UCSD-AML1 (cell line): ENCODE data around the gene TNFRSF21.

ENCODE experiments used
- DNase-seq: peaks from one replicate; lab custom pipeline; 2025; ENCODE audit not compliant: unreplicated experiment; lab: John Stamatoyannopoulos, UW

The TNFRSF21 gene

DNA sequence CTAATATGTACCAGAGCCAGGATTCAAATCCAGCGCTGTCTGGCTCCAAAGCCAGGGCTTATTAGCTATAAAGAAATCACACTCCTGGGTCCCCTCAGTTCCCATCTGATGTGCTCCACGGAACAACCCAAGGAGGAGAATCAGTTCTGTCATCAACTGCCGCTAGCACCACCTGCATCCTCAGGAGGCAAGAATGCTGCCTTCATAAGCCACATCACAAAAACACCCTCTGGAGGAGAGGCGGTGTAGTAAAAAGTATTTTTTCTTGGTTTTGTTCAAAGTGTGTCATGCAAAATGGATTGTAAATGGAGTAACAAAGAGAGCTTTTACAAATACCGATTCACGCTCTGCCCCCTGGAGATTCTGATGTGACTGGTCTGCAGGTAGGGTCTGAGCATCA is 57.1 kb downstream of the TNFRSF21 start:
- DNase-seq = no peak

GRCh38 chr6:47251396-47251795 is 58.3 kb downstream of the TNFRSF21 start:
- no peak for DNase-seq

DNA sequence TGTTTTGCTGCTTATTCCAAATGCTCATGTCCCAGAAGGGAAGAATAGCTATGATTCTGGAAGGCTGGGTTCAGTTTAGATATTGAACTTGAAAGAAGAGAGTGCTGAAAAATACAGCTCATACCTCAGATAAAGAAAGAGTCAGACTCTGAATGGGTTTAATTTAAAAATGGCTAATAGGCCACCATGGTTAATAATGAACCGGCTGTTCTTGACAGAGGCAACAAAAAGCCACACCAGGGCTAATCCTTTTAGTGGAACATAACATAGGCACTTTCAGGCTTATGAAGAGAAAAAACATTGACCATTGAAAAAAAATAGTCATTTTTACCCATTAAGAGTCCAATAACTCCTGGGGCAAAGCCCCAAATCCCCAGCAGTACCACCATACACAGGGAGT is 59.4 kb downstream of the TNFRSF21 start:
- no peak for DNase-seq

DNA sequence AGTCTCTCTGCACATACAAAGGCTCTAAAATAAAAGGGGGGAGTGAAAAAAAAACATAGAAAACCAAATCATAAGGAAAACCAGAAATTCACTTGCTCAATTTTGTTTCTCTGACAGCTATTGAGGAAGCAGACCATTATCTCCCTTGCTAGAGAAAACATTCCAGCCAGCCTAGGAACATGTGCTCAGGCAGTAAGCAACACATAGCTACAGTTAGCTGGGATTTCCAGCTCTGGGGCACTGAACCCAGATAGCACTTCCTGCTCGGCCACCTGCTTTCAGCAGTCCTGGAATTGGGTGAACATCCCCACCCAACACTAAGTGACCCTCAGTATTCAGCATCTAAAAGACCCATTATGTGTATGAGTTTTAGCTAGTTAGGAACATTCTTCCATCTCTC is 61.3 kb downstream of the TNFRSF21 start:
- DNase-seq = no peak

DNA sequence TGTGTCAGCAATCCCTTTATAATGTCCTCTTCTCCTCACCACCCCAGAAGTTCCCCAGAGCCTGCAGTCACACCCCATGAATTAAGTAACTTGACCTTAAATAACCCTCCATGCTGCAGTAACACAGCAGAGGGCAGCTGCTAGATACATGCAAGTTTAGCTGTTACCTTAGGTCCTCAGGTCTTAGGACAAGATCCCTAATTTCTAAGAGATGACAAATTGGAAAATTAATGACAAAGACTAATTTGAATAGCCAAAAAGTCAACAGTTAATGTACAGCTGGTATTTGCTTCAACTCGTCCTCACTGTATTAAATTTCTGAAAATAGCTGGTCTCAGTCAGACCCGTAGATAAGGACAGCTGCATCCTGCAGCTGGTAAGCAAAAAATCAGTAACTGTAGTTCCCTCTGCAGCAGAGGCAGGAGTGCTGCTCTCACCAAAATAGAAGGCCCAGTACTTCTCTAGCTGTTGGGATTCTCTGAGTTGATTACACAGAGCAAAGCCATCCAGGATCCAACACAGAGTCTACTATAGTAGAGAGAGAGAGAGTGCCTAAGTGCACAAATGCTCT is 62.4 kb downstream of the TNFRSF21 start:
- DNase-seq = no peak

- DNase-seq = no peak
Observed at GRCh38 chr6:47246551-47246950, 63.2 kb downstream of the TNFRSF21 start.

DNA sequence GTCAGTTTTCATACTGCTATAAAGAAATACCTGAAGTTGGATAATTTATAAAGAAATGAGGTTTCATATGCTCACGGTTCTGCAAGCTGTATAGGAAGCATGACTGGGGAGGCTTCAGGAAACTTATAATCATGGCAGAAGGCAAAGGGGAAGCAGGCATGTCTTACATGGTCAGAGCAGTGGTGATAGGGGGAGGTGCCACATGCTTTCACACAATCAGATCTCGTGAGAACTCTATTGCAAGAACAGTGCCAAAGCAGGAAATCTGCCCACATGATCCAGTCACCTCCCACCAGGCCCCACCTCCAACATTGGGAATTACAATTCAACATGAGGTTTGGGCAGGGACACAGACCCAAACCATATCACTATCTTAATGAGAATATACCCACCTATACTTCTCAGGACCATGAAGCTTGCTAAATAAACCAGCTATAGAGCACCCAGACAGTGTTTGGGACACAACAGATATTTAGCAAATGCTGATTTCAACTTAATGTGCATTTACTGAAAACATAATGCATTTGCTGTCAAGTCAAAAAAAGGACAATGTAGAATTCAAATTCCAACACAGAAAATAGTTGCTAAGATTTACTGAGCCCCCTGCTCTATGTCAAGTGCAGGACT is 63.8 kb downstream of the TNFRSF21 start:
- DNase-seq = peak; percentile 20

DNA sequence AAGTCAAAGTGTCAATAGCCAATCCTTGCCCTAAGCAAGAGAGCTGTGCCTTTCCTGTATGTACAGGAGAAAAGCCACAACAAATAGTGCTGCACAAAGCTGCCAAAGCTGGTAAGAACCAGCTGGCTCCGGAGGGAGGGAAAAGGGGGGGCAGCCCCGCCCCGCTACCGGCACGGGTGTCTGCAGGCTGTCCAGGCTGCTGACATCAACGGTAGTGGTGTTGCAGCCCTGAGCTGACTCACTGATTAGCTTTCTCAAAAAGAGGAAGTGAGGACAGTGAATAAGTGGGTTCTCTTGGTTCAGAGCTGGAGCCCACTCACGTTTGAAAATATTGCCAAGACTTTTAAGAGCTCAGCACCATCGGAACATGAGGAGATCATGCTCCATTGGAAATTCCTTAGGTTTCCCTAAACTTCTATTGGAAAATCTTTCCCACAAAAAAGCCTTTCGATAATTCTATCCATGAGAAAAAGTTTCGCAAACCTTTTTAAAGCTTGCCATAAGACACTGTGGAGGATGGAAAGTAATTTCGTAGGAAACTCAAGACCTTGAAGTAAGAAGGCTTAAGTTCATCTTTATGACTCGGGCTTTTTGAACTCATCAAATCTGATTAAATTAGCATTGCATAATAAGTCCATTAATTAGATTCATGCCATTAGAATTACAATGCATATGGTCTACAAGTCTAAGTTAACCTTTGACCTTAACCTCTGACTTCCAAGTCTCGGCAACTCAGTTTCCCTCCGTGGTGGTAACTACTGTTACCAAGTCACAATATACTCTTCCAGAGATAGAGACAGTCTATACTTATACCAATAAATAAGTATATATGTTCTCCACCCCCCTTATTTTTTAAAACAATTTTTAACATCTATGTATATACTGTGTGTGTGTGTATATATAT is 67.0 kb downstream of the TNFRSF21 start:
- peak; percentile 92 for DNase-seq

- no peak for DNase-seq
Observed at GRCh38 chr6:47241742-47242482, 67.8 kb downstream of the TNFRSF21 start.

GRCh38 chr6:47240277-47240890 is 69.3 kb downstream of the TNFRSF21 start:
- DNase-seq = no peak

DNA sequence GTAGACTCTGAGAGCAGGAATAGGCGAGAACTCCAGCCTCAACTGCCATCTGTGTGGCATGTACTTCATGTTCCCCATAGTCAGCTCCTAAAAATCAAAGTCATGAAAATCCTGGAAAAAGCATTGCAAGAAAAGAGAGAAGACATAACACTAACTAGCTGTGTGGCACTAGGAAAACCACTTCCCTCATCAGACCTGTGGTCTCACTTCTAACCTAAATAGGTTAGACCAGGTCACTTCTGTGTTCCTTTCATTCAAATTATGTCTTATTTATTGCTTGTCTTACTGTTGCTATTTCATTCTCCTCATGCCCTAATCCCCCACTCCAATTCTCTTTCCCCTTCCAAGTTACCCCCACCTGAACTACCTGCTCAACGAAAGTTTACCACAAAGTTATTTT is 70.2 kb downstream of the TNFRSF21 start:
- no peak for DNase-seq

GRCh38 chr6:47238456-47238995 is 71.2 kb downstream of the TNFRSF21 start:
- DNase-seq = no peak

DNA sequence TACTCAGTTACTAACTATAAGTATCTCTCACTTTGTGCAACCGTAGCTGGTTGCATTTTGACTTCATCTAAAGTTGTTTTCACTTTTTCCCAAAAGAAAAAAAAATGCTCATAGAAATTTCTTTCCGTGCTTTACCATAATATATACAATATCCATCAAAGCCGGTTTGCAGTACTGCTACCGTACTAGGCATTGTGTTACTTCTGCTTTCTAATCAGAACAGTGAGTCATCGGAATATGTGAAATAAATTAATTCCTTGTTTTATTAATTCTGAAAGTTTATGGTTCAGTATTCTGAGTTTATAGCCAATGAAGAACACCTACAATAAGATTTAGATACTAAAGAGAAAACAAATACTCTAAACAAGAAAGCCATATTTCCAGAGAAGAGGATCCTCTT is 72.5 kb downstream of the TNFRSF21 start:
- DNase-seq = no peak

DNA sequence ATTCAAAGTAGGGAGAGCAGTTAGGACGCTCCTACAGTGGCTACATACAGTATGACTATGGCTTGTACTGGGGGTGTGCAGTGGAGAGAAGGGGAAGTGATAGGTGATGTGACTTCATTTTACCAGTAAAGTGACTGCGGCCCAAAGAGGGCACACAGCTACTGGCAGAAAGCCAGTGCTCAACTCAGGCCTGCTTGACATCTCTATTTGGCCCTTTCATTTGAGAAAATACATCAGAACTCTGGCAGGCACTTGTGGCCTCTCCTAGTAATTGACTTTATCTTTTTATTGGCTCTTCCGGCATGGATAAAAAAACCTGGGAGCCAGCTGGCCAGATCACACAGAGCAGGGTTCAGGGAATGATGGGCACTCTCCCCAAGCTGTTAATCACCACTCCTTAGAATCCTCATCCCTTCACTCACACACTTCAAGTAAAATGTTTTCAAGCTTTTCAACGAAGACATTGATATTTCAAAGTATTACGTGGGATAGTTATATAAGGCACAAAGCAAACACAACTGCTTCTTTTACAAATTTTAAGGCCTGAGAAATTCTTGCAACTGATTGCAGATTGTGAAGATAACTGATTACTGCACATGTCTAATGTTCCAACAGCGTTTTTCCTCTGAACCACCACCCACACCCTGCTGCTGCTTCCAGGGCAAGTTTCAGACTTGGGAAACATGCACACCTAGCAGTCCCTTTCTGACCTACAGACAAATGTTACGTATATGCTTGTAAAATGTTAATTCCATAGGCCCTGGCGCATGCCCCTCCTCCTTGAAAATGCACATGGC is 73.5 kb downstream of the TNFRSF21 start:
- DNase-seq = peak; percentile 11

DNA sequence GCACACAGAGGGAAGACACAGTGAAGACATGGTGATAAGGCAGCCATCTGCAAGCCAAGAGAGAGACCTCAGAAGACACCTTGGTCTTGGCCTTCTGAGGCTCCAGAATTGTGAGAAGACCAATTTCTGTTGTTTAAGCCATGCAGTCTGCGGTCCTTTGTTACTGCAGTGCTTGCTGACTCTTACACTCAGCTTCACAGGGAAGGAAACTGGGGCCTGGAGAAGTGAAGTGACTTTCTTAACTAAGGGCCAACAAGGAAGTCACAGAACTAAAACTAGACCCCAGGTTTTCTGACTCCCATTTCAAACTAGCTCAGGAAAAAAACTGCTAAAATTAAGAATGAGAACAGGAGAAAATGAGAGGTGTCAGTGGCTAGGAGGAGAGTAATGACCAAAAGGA is 74.3 kb downstream of the TNFRSF21 start:
- DNase-seq = no peak

DNA sequence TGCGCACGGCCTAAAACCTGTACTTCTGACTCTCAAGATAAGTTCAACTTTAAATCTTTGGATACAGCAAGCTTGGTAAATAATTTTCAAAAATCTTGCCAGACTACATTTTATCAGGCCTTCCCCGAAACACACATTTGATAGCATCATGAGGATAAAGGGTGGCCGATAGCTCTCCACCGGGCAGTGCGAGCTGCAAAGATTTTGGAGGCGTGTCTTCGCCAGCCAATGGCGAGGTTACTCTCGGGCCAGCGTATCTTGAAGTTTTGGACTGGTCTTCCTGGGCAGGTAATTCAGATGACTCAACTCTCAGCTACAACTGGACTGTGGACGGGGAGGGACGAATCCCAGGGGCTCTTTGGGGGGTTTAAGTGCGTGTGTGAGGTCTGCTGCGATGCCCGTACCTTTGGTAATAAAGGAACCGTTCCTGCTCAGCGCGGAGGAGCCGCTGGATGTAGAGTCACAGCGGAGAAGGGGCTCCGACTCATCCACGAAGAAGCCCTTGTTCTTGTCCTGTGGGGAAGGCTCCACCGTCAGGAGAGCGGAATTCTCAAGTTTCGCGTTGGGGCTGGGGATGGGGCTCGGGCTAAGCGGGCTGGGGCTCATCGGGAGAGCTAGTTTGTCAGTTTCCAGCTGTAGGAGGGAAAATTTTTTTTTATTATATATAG is 75.3 kb downstream of the TNFRSF21 start:
- DNase-seq = no peak

DNA sequence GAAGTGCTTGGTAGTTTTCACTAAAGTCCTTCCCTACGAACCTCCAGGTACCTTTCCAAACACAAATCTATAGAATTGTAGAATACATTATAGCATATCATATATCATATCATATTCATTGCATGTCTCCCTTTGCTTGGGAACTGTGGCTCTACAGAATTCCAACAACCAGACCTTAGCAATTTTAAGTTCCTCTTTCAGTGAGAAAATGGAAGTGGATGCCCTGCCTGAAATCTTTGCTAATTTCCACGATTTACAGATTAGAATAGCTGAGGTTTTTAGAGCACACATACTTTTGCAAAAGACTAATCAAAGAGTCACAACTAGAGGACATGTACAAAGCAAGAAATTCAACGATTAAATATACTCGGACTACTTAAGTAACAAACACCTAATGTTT is 78.6 kb downstream of the TNFRSF21 start:
- no peak for DNase-seq

- no peak for DNase-seq
Observed at GRCh38 chr6:47230579-47230978, 79.1 kb downstream of the TNFRSF21 start.

DNA sequence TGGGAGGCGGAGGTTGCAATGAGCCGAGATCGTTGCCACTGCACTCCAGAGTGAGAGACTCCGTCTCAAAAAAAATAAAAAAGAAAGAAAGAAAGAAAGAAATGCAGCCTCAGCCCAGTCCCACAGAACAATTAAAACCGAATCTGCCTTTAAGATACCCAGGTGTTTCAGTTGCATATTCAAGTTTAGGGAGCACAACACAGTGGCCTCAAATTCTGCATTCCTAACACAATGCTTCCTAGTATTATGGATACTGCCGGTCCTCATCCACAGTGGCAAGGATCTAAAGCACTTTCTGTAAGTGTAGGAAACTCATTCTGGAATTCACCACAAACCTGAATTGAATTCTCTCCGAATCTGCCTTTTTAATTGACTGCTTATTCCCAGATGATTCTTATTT is 80.5 kb downstream of the TNFRSF21 start:
- DNase-seq = no peak
